Daoy (cell line): ENCODE results near the gene PHF10. TPM values are rescaled to one million over a fixed set of nuclear protein-coding genes. Genes with fewer than 3 reads are reported as not detected.
"Not testable (repeated sequence)": the region's sequence is repeated elsewhere in the genome, so short reads cannot be mapped to it uniquely, and the experiment has no call there.

Experiments
- DNase-seq: peaks from one replicate; pipeline ENCODE4 v3.0.0-alpha.2; 2015; ENCODE audit warnings: low read depth
- total RNA-seq: library from RNA; depleted of rRNA; stranded (reverse); fragments of >200 nt; shearing (Covaris generic); gene quantifications from 2 replicates; pipeline ENCODE4 v1.2.3, GENCODE V29; 2014

The PHF10 gene
- total RNA-seq, 1 experiment from 2014 or later = 33.4 TPM

DNA sequence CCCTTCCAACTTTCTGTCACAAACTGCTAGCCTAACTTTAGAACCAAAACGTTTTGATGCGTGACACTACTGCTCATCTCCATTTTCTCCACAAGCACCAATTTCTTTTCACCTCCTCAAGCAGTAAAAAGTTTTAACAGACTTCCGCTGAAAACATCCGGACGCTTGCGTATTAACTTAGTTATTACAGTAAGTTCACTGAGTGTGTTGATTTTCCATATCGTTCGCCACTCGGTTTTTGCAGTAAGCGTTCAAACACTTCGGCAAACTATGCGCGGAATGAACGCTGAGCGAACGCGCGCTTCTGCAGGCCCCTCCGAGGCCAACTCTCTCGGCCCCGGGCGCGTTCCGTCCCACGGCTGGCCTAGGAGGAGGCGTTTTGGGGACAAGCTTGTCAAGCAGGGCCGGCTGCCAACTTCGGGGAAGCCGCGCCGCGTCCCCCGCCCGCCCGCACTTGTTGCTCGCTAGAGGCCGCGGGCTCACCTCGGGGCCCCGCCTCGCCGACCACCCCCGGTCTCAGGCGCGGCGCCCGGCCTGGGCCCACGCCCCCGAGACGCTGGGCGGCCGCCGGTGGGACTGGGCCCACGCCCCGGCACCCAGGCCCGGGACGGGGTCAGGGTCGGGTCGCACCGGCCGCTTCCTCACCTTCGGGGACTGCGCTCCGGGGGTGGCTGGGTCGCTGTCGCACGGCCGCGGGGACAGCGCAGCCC, 945 bp downstream of the PHF10 start:
- DNase-seq = peak; percentile 76

DNA sequence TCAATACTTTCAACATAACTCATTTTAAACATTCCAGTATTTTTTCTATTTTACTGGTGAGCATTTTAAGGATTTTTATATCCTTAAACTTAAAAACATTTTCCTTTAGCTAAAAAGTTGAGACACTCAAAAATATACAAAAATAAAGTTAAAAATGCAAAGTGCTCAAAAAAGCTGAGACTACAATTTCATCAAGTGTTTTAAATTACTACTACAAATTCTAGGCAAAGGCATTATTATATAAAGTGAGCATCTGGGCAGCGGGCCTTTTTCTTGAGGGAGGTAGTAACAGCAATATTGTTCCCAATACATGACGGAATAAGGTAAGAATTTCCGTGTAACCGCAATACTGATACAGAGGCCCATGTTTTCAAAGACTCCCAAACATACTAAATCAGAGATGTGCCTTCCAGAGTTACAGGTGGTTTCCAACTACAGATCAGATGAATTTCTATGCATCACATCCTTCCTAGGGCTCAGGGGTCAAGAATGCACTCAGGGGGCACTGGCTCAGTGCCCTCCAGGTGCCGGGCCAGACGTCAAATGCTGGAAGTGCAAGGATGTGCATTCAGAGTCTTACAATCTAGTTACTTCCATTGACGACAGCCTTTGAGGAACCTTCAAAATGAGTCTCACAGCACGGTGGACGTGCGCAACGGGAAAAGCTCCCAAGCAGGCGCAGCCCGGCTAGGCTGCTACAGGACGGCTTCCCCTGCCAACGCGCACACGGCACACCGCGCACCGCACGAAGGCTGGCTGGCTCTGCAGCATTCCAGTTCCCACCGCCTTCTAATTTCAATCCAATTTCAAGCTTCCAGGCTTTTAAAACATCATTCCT, 1.7 kb downstream of the PHF10 start:
- DNase-seq = peak; percentile 83

DNA sequence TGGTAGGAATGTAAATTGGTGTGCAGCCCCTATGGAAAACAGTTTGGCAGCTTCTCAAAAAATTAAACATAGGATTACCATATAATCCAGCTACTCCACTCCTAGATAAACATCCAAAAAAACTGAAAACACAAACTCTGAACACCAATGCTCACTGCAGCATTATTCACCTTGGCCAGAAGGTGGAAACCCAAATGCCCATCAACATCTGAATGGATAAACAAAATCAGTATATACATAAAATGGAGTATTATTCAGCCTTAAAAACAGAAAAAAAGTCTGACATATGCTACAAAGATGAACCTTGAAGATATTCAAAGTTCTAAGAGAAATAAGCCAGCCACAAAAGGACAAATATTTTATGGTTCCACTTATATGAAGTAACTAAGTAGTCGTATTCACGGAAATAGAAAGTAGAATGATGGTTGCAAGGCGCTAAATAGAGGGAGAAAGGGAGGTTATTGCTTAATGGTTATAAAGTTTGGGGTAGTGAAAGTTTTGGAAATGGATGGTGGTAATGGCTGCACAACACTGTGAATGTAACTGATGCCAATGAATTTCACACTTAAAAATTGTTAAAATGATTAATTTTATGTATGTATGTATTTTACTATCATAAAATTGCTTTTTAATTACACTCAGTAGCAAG, 4.0 kb downstream of the PHF10 start:
- no peak for DNase-seq

GRCh38 chr6:169719117-169719516, 5.2 kb downstream of the PHF10 start:
- no peak for DNase-seq

- DNase-seq = no peak
Measured at GRCh38 chr6:169714595-169714994, 9.7 kb downstream of the PHF10 start.

DNA sequence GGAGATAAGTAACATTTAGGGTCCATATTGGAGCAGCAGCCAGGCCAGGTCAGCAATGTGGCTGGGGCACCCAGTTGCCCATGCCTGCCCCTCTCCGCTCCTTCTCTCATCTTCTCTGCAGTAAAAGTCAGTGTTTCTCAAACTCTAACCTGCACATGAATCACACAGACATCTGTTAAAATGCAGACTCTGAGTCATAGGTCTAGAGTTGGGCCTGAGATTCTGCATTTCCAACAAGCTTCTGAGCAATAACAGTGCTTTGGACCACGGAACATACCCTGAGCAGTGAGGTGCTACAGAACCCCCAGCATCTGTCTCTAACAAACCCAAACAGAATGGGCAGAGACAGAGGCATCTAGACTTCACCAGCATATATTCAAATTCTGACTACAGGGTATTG, 10.1 kb downstream of the PHF10 start:
- DNase-seq = no peak

- DNase-seq = no peak
Measured at GRCh38 chr6:169710009-169710408, 14.3 kb downstream of the PHF10 start.

DNA sequence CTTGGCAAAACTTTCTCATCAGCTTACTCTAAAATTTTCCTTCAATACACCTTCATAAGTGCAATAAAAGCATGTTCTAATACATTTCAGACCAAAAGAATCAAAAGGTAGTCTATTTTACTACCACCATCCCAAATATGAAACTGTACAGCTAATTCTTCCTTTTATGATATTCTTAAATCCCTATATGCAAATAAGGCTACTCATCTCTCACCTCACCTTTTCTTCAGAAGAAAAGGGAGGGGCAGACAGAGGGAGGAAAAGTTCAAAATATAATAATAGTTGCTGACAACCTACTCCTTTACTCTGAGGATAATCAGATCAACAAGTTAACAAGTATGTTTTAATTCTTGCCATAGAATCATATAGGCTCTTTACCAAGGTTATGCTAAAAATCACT, 15.0 kb downstream of the PHF10 start:
- no peak for DNase-seq

- no peak for DNase-seq
Measured at GRCh38 chr6:169707772-169708171, 16.5 kb downstream of the PHF10 start.

DNA sequence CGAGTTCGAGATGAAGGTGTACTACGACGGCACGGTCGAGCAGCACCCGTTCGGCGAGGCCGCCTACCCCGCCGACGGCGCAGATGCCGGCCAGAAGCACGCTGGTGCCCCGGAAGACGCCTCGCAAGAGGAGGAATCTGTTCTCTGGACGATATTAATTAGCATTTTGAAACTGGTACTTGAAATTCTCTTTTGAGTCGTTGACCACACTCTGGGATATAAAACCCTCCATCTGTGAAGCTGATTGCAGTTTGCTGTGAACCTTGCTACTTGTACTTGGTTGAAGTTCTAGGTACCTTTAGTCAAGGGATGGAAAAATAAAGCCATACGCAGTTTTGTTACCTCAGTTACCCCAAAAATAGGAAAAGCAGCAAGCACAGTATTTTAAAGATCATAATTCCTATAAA, 21.5 kb downstream of the PHF10 start:
- DNase-seq = no peak

GRCh38 chr6:169701954-169702839, 22.1 kb downstream of the PHF10 start, which contains the start of the genes C6orf120 and WDR27:
C6orf120 (plus strand) TSS chr6:169702126; CDS start chr6:169702460, 334 bp downstream.
WDR27 (minus strand) TSS chr6:169702029; CDS start chr6:169689005, 13,024 bp downstream.
- peak; percentile 99 for DNase-seq

- no peak for DNase-seq
Measured at GRCh38 chr6:169701311-169701953, 22.9 kb downstream of the PHF10 start.

DNA sequence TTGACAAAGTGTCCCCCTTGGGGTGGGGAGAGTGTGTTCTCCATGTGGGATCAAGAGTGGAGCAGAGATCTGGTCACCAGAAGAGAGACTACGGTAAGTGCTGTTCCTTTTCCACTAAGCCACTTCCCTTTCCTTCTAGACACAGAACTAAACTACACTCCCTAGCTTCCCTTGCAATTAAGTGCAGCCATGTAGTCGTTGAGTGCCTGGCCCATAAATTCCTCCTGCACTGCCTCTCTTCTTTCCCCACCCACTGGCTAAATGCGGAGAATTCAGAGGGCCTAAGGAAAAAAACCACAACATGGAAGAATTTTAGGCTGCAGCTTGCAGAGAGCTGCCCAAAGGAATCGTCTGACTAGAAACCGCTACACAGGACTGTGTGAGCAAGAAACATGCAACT, 24.0 kb downstream of the PHF10 start:
- DNase-seq = no peak

GRCh38 chr6:169697115-169697514, 27.2 kb downstream of the PHF10 start:
- not testable (repeated sequence) for DNase-seq

DNA sequence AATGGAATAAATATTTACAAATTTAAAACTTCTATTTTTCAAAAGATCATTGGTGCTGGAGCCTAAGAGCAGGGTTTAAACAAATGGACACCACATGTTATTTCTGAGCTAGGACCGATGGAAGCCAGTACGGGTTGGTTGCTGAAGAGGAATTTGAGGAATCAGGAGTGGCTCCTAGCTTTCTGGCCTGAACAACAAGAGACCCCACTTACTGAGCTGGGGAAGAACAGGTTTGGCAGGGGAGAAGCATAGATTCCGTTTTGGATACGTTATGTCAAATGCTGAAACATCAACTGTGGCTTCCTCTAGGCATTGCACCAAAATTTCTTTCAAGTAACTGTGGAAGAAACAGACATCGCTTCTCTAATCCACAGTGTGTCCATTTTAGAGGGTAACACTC, 29.2 kb downstream of the PHF10 start:
- no peak for DNase-seq

DNA sequence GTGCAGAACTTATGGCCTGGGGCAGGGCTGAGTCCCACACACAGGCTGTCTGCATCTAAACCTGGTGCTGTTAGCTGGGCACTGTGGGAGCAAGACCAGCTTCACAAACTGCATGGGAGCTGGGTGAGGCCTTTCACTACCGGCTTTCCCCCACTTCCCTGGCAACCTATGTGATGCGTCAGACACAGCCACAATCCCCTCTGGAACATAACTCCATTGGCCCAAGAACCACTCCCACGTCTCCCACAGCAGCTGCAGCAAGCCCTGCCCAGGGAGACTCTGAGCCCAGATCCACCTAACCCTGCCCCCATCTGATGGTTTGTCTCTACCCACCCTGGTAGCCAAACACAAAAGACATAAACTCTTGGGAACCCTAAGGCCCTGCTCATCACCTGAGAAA, 31.8 kb downstream of the PHF10 start:
- DNase-seq = peak; percentile 75

GRCh38 chr6:169691260-169691659, 33.0 kb downstream of the PHF10 start:
- DNase-seq = no peak

DNA sequence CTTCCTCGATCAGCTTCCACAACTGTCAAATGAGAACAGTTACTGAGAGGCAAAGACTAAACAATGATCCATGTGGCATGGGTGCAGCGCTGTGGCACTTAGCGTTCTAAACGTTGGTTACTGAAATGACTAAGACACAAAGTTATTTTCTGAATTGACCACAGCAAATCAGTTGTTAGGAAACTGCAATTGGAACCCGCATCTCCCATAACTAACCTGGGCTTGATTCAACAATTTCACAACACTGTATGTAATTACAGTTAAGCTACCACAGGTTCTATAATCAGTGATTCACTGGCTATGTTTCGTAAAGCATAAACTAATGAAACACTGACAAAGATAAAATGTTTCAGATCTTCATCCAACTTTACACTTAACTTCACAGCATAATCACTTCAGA, 35.0 kb downstream of the PHF10 start:
- peak; percentile 81 for DNase-seq

DNA sequence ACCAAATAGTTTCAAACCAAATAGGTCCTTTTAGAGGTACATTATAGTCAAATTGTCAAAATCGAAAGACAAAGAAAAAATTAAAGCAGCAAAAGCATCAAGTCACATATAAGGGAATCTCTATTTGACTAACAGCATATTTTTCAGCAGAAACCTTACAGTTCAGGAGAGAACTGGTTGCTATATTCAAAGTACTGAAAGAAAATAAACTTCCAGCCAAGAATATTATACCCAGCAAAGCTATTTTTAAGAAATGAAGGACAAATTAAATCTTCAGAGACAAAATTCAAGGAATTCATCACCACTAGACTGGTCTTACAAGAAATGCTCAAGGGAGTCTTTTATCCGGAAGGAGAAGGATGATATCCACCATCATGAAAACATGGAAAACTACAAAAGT, 38.4 kb downstream of the PHF10 start:
- no peak for DNase-seq

- no peak for DNase-seq
Measured at GRCh38 chr6:169684056-169684455, 40.2 kb downstream of the PHF10 start.

DNA sequence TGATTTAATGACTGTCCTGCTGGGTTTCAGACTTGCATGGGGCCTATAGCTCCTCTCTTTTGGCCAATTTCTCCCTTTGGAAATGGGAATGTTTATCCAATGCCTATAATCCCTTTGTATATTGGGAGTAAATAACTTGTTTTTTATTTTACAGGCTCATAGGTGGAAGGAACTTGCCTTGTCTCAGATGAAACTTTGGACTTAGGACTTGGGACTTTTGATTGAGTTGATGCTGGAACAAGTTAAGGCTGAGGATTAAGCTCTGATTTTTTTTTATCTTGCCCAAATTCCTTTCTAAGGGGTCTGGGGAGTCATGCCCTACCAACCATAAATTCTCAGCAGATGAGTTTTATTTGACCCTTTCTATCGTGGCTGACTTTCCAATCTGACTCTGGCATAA, 46.0 kb downstream of the PHF10 start:
- DNase-seq = no peak
